Epithelial cell of esophagus (primary cell): Measurements from ENCODE around the gene NEURL1.
"Not testable (repeated sequence)": the region's sequence is repeated elsewhere in the genome, so short reads cannot be mapped to it uniquely, and the experiment has no call there.

Experiments
- DNase-seq: peaks from one replicate; pipeline ENCODE4 v3.0.0; 2010; ENCODE audit warnings: low read depth
- H3K4me3 ChIP-seq: 2 replicates; pipeline ENCODE4 v1.5.1; 2011; ENCODE audit warnings: mild to moderate bottlenecking, low read length, control low read depth
- CTCF ChIP-seq: IDR thresholded peaks from 2 replicates; pipeline ENCODE4 v1.5.1; 2011; ENCODE audit warnings: low read depth, mild to moderate bottlenecking, low read length, control low read depth, inconsistent platforms; ENCODE audit not compliant: insufficient read depth; ENCODE audit errors: missing control alignments

Gene NEURL1

DNA sequence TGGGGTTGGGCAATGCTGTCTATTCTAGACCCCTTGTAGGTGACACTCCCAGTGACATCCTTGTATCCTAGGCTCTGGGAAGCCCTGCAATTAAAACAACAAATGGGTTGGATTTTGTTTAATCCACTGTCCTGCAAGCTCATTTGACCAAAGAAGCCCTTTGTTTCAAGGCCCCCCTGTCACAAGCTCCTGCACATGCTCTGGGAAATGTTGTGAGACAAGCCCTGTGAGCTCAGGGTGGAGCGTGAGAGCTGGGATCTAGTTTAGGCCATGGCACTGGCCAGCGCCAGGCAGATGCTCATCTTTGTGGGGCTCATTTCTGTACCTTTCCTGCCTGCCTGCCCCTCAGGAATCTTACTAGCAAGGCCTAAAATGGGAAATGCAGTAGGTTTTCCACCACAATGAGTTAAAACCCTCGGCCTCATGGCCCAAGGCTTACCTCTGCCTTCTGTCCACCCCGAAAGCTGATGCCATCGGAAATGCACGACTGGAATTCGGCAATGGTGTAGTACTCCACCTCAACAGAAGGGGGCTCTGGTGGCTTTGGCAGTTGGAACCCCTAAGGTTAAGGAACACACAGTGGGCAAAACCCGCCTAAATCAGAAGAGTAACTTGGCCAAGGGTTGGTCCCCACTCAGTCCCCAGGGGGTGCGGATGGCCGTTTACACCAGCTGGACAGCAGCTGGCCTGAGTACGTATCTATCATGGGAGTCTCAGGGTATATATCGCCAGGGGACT lies 112.0 kb downstream of the NEURL1 start:
- DNase-seq = peak; percentile 46
- peak; percentile 73 for TF ChIP-seq CTCF
- H3K4me3 ChIP-seq = no peak overlapping the region

DNA sequence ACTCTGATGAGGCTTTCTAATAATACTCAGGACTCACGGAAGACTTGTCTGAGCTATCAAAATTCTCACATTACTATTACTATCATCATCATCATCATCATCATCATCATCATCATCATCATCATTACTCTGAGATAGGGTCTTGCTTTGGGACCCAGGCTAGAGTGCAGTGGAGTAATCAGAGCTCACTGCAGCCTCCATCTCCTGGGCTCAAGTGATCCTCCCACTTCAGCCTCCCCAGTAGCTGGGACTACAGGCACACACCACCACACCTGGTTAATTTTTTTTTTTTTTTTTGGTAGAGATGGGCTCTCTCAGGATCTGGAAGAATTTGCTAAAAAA lies 112.6 kb downstream of the NEURL1 start:
- DNase-seq, H3K4me3 ChIP-seq: not testable (repeated sequence)

DNA sequence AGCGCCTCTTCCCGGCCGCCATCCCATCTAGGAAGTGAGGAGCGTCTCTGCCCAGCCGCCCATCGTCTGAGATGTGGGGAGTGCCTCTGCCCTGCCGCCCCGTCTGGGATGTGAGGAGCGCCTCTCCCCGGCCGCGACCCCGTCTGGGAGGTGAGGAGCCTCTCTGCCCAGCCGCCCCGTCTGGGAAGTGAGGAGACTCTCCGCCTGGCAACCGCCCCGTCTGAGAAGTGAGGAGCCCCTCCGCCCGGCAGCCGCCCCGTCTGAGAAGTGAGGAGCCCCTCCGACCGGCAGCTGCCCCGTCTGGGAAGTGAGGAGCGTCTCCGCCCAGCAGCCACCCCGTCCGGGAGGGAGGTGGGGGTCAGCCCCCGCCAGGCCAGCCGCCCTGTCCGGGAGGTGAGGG lies 113.5 kb downstream of the NEURL1 start:
- not testable (repeated sequence) for DNase-seq, H3K4me3 ChIP-seq

DNA sequence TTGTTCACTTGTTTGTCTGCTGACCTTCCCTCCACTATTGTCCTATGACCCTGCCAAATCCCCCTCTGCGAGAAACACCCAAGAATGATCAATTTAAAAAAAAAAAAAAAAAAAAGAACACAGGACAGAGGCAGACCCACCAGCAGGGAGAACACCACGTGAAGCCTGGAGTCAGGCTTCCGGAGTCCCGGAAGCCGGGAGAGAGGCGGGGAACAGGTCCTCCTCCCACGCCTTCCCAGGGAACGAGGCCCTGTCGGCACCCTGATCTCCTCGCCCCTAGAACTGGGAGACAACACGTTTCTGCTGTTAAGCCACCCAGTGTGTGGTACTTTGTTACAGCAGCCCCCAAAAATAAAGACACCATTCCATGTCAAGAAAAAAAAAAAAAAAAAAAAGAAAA lies 114.6 kb downstream of the NEURL1 start:
- not testable (repeated sequence) for DNase-seq

DNA sequence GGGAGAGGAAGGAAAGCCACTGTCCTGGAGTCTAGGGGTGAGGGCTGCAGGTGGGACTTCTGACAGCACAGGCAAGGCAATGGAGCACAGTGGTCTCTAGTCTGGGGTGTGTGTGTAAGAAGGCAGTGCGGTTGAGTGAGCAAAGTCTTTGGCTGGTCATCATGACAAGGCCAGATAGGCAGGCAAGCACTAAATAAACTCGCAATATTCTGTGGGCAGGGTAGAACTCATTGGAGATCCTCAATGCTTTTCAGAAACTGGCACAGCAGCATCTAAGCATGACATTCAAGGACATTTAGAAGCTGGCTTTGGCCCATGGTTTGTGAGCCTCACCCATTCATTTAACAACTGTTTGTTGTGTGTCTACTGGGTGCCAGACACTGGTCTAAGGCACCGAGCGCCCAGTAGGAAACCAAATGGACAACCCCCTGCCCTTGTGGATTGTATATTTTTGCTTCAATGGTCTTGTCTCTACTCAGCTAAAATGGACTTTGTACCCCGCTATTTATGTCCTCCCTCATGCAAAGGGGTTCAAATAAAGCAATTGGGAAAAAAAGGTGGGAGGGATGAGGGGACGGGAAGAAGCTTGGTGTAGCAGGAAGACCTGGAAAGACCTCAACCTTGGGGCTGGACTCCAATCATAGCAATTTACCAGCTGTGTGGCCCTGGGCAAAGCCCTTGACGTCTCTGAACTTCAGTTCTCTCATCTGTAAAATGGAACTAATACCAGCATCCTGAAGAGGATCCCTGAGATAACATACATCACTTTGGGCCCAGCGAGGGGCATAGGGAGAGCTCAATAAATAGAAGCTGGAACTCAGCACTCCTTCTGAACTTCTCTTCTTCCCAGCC lies 116.0 kb downstream of the NEURL1 start:
- no peak for DNase-seq
- H3K4me3 ChIP-seq = no peak overlapping the region
- TF ChIP-seq CTCF = no peak

More for the DNA sequence above, 114.6 kb downstream of the NEURL1 start:
- H3K4me3 ChIP-seq = not testable (repeated sequence)

GRCh38 chr10:103610083-103610472 lies 116.6 kb downstream of the NEURL1 start:
- no peak overlapping the region for H3K4me3 ChIP-seq
- TF ChIP-seq CTCF = no peak
- no peak for DNase-seq

- TF ChIP-seq CTCF = no peak
- DNase-seq = no peak
- no peak overlapping the region for H3K4me3 ChIP-seq
Measured at GRCh38 chr10:103610921-103611511, 117.5 kb downstream of the NEURL1 start.

- no peak for TF ChIP-seq CTCF
- H3K4me3 ChIP-seq = no peak overlapping the region
- DNase-seq = peak; percentile 24
Measured at GRCh38 chr10:103612462-103613365, 119.2 kb downstream of the NEURL1 start.
